GM10266 (cell line): ENCODE data around the gene ATP9A.
"Not testable (repeated sequence)": the region's sequence is repeated elsewhere in the genome, so short reads cannot be mapped to it uniquely, and the experiment has no call there.

Source experiments
- DNase-seq: peaks from one replicate; pipeline ENCODE4 v3.0.0; 2012; ENCODE audit errors: extremely low spot score
- CTCF ChIP-seq: IDR thresholded peaks from 2 replicates; pipeline ENCODE4 v1.5.1; 2012; ENCODE audit warnings: mild to moderate bottlenecking, low read depth; ENCODE audit not compliant: control insufficient read depth, insufficient read depth; ENCODE audit errors: missing control alignments

Gene ATP9A

GRCh38 chr20:51569815-51570738 lies 198.1 kb downstream of the ATP9A start:
- no peak for DNase-seq

GRCh38 chr20:51568533-51568932 lies 199.7 kb downstream of the ATP9A start:
- DNase-seq: not testable (repeated sequence)

More at GRCh38 chr20:51569815-51570738, 198.1 kb downstream of the ATP9A start:
- TF ChIP-seq CTCF: no peak

- DNase-seq: no peak
- TF ChIP-seq CTCF: no peak
Observed at GRCh38 chr20:51567622-51568021, 200.6 kb downstream of the ATP9A start.

- DNase-seq: no peak
- TF ChIP-seq CTCF: no peak
Observed at GRCh38 chr20:51566594-51566993, 201.6 kb downstream of the ATP9A start.

- TF ChIP-seq CTCF: no peak
- DNase-seq: no peak
Observed at GRCh38 chr20:51565298-51566144, 202.7 kb downstream of the ATP9A start.

GRCh38 chr20:51563486-51564332 lies 204.5 kb downstream of the ATP9A start:
- TF ChIP-seq CTCF: no peak
- DNase-seq: no peak

GRCh38 chr20:51563174-51563485 lies 205.1 kb downstream of the ATP9A start:
- TF ChIP-seq CTCF: no peak
- DNase-seq: no peak
